AG09319 (cell line): ENCODE data around the gene PABPC5.

ENCODE experiments used
- DNase-seq: peaks from one replicate; pipeline ENCODE4 v3.0.0-alpha.2; 2010; ENCODE audit warnings: low read depth; ENCODE audit errors: extremely low read depth
- TF ChIP-seq, protein P1 (sequence below): IDR thresholded peaks from 2 replicates; pipeline ENCODE4 v1.5.1; 2011; ENCODE audit warnings: low read depth, mild to moderate bottlenecking, inconsistent platforms, low read length, moderate library complexity

PABPC5 gene

DNA sequence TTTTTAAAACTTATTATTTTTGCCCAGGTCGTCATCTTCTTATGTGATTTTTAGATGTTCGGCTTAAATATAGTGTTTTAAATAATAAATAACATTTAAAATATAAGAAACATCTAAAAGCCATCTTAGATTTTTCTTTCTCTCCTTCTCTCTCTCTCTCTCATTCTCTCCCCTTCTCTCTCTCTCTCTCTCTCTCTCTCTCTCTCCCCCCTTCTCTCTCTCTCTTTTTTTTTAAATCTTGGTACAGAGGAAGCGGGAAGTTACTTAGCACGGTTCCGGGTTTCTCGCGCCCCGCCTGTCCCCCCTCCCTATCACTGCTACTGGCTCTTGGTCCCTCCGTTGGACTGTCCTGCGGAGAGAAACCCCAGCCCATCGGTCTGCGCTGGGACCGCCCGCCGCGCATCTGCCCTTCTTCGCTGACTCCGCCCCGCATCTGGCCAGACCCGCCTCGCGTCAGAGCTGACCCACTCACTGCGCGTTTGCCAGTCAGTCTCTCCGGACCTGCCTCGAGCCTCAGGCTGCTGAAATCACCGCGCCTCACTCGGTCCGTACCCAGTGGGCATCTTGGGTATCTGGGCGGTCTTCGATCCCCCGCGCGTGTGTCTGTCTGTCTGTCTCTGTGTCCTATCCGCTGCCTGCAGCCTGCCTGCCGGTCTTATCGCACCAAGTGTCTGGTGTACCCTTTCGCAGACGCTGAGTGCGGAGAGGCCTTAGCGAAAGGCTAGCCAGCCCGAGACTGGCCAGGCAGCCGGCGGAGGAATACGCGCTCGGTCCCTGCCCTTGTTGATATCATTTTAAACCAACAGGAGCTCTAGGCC, at the start of gene PABPC5:
Gene PABPC5, plus strand, starts transcription at position 489 of the 818 bp plus-strand sequence. CDS start 739 bp downstream, outside the sequence.
- peak; percentile 78 for DNase-seq

GRCh38 chrX:91389026-91389425, 45.6 kb upstream of the PABPC5 start:
- DNase-seq = no peak
- TF ChIP-seq, protein P1, sequence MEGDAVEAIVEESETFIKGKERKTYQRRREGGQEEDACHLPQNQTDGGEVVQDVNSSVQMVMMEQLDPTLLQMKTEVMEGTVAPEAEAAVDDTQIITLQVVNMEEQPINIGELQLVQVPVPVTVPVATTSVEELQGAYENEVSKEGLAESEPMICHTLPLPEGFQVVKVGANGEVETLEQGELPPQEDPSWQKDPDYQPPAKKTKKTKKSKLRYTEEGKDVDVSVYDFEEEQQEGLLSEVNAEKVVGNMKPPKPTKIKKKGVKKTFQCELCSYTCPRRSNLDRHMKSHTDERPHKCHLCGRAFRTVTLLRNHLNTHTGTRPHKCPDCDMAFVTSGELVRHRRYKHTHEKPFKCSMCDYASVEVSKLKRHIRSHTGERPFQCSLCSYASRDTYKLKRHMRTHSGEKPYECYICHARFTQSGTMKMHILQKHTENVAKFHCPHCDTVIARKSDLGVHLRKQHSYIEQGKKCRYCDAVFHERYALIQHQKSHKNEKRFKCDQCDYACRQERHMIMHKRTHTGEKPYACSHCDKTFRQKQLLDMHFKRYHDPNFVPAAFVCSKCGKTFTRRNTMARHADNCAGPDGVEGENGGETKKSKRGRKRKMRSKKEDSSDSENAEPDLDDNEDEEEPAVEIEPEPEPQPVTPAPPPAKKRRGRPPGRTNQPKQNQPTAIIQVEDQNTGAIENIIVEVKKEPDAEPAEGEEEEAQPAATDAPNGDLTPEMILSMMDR = no peak

More for the DNA sequence above, at the start of gene PABPC5:
- TF ChIP-seq, protein P1 = no peak

DNA sequence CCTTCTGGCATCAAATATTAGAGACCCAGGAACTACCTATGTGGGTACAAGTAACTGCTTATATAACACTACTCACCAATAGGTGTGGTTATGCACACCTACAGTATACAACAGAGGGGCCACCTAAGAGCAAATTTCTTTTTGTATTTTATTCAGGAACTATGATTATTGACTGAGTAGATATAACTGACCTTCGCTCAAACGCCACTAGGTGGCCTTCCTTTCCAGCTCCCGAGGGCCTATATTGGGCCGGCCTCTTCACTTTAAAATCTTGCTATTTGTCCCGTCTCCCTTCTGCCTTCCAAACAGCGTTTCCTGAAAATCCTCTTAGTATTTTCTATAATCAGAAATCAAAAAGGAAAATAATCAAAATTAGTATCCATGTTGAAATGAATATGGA, 19.9 kb upstream of the PABPC5 start:
- DNase-seq = no peak
- TF ChIP-seq, protein P1 = peak; percentile 35

DNA sequence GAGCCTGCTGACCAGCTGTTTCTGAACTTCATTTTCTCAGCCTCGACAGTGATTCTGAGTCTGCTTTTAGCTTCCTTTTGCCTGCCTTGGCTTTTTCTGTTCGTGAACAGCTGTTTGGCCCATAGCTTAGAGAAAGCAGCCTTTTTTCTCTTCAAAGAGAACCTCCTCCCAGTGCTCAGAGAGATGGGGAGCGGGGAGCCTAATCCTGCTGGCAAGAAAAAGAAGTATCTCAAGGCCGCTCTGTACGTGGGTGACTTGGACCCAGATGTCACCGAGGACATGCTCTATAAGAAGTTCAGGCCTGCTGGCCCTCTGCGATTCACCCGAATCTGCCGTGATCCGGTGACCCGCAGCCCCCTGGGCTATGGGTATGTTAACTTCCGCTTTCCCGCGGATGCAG, 756 bp downstream of the PABPC5 start:
- TF ChIP-seq, protein P1 = no peak
- DNase-seq = no peak
